ENCODE data around the gene RNASE12. TPM values are rescaled to one million over a fixed set of nuclear protein-coding genes. Genes with fewer than 3 reads are reported as not detected.

RNASE12 gene
- total and polyA plus RNA-seq, 9 of the 15 experiments (the other 6 are each of a cell fraction or from before 2014, with no cell fraction given), result 0.24 TPM; not detected in 8

DNA sequence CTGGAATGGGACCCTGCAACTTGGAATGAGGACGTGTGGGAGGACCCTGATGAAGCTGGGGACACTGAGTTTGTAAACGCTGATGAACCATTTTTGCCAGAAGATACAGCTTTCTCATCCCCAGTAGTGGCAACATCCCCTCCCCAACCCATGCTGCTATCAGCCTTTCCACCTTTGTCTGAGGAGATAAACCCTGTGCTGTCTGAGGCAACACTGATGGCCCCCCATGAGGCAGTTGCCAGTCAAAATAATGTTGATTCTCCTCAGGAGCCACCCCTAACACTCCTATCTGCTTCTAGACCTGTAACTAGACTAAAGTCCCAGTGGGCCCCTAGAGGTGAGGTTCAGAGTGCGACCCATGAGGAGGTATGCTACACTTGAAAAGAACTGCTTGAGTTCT, 22.8 kb downstream of the RNASE12 start (continued):
- TF ChIP-seq, protein P1, sequence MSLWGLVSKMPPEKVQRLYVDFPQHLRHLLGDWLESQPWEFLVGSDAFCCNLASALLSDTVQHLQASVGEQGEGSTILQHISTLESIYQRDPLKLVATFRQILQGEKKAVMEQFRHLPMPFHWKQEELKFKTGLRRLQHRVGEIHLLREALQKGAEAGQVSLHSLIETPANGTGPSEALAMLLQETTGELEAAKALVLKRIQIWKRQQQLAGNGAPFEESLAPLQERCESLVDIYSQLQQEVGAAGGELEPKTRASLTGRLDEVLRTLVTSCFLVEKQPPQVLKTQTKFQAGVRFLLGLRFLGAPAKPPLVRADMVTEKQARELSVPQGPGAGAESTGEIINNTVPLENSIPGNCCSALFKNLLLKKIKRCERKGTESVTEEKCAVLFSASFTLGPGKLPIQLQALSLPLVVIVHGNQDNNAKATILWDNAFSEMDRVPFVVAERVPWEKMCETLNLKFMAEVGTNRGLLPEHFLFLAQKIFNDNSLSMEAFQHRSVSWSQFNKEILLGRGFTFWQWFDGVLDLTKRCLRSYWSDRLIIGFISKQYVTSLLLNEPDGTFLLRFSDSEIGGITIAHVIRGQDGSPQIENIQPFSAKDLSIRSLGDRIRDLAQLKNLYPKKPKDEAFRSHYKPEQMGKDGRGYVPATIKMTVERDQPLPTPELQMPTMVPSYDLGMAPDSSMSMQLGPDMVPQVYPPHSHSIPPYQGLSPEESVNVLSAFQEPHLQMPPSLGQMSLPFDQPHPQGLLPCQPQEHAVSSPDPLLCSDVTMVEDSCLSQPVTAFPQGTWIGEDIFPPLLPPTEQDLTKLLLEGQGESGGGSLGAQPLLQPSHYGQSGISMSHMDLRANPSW (CRISPR knock-in tag; IDR thresholded peaks at IDR 0.05), result no peak
- no peak for TF ChIP-seq ZNF212 (CRISPR knock-in tag; IDR thresholded peaks at IDR 0.05)
- TF ChIP-seq, protein P2, sequence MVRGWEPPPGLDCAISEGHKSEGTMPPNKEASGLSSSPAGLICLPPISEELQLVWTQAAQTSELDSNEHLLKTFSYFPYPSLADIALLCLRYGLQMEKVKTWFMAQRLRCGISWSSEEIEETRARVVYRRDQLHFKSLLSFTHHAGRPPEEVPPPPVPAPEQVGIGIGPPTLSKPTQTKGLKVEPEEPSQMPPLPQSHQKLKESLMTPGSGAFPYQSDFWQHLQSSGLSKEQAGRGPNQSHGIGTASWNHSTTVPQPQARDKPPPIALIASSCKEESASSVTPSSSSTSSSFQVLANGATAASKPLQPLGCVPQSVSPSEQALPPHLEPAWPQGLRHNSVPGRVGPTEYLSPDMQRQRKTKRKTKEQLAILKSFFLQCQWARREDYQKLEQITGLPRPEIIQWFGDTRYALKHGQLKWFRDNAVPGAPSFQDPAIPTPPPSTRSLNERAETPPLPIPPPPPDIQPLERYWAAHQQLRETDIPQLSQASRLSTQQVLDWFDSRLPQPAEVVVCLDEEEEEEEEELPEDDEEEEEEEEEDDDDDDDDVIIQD (CRISPR knock-in tag; IDR thresholded peaks at IDR 0.05), result no peak
- TF ChIP-seq ZNF76 (CRISPR knock-in tag; IDR thresholded peaks at IDR 0.05; ENCODE audit: borderline replicate concordance), result no peak
- TF ChIP-seq ZC3H8 (IDR thresholded peaks at IDR 0.05), result no peak
- TF ChIP-seq ZNF165 (CRISPR knock-in tag; IDR thresholded peaks at IDR 0.05; ENCODE audit: borderline replicate concordance), result no peak
- TF ChIP-seq CCNT2 (IDR thresholded peaks at IDR 0.05; ENCODE audit: borderline replicate concordance, extremely low read depth, insufficient read length, low read depth, low read length), result no peak
- TF ChIP-seq NONO (IDR thresholded peaks at IDR 0.05; ENCODE audit: low read depth in 2 of 2, low read length in 1 of 2), result no peak
- TF ChIP-seq, protein P3, sequence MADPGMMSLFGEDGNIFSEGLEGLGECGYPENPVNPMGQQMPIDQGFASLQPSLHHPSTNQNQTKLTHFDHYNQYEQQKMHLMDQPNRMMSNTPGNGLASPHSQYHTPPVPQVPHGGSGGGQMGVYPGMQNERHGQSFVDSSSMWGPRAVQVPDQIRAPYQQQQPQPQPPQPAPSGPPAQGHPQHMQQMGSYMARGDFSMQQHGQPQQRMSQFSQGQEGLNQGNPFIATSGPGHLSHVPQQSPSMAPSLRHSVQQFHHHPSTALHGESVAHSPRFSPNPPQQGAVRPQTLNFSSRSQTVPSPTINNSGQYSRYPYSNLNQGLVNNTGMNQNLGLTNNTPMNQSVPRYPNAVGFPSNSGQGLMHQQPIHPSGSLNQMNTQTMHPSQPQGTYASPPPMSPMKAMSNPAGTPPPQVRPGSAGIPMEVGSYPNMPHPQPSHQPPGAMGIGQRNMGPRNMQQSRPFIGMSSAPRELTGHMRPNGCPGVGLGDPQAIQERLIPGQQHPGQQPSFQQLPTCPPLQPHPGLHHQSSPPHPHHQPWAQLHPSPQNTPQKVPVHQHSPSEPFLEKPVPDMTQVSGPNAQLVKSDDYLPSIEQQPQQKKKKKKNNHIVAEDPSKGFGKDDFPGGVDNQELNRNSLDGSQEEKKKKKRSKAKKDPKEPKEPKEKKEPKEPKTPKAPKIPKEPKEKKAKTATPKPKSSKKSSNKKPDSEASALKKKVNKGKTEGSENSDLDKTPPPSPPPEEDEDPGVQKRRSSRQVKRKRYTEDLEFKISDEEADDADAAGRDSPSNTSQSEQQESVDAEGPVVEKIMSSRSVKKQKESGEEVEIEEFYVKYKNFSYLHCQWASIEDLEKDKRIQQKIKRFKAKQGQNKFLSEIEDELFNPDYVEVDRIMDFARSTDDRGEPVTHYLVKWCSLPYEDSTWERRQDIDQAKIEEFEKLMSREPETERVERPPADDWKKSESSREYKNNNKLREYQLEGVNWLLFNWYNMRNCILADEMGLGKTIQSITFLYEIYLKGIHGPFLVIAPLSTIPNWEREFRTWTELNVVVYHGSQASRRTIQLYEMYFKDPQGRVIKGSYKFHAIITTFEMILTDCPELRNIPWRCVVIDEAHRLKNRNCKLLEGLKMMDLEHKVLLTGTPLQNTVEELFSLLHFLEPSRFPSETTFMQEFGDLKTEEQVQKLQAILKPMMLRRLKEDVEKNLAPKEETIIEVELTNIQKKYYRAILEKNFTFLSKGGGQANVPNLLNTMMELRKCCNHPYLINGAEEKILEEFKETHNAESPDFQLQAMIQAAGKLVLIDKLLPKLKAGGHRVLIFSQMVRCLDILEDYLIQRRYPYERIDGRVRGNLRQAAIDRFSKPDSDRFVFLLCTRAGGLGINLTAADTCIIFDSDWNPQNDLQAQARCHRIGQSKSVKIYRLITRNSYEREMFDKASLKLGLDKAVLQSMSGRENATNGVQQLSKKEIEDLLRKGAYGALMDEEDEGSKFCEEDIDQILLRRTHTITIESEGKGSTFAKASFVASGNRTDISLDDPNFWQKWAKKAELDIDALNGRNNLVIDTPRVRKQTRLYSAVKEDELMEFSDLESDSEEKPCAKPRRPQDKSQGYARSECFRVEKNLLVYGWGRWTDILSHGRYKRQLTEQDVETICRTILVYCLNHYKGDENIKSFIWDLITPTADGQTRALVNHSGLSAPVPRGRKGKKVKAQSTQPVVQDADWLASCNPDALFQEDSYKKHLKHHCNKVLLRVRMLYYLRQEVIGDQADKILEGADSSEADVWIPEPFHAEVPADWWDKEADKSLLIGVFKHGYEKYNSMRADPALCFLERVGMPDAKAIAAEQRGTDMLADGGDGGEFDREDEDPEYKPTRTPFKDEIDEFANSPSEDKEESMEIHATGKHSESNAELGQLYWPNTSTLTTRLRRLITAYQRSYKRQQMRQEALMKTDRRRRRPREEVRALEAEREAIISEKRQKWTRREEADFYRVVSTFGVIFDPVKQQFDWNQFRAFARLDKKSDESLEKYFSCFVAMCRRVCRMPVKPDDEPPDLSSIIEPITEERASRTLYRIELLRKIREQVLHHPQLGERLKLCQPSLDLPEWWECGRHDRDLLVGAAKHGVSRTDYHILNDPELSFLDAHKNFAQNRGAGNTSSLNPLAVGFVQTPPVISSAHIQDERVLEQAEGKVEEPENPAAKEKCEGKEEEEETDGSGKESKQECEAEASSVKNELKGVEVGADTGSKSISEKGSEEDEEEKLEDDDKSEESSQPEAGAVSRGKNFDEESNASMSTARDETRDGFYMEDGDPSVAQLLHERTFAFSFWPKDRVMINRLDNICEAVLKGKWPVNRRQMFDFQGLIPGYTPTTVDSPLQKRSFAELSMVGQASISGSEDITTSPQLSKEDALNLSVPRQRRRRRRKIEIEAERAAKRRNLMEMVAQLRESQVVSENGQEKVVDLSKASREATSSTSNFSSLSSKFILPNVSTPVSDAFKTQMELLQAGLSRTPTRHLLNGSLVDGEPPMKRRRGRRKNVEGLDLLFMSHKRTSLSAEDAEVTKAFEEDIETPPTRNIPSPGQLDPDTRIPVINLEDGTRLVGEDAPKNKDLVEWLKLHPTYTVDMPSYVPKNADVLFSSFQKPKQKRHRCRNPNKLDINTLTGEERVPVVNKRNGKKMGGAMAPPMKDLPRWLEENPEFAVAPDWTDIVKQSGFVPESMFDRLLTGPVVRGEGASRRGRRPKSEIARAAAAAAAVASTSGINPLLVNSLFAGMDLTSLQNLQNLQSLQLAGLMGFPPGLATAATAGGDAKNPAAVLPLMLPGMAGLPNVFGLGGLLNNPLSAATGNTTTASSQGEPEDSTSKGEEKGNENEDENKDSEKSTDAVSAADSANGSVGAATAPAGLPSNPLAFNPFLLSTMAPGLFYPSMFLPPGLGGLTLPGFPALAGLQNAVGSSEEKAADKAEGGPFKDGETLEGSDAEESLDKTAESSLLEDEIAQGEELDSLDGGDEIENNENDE (IDR thresholded peaks at IDR 0.05; ENCODE audit: low read depth, low read length), result no peak
- TF ChIP-seq ZNF77 (CRISPR knock-in tag; IDR thresholded peaks at IDR 0.05), result no peak
- TF ChIP-seq, protein P4, sequence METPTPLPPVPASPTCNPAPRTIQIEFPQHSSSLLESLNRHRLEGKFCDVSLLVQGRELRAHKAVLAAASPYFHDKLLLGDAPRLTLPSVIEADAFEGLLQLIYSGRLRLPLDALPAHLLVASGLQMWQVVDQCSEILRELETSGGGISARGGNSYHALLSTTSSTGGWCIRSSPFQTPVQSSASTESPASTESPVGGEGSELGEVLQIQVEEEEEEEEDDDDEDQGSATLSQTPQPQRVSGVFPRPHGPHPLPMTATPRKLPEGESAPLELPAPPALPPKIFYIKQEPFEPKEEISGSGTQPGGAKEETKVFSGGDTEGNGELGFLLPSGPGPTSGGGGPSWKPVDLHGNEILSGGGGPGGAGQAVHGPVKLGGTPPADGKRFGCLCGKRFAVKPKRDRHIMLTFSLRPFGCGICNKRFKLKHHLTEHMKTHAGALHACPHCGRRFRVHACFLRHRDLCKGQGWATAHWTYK (CRISPR knock-in tag; IDR thresholded peaks at IDR 0.05), result no peak

Measured in K562 (cell line).